OCI-M2 (cell line): ENCODE data around the gene DLGAP3.
"Not testable (repeated sequence)": the region's sequence is repeated elsewhere in the genome, so short reads cannot be mapped to it uniquely, and the experiment has no call there.

ENCODE experiments used
- DNase-seq: peaks from one replicate; lab custom pipeline; 2025; ENCODE audit not compliant: unreplicated experiment; lab: John Stamatoyannopoulos, UW

Gene DLGAP3

GRCh38 chr1:34929497-34929852 lies at the start of gene DLGAP3:
Gene DLGAP3, minus strand, starts transcription at chr1:34929650. Its CDS starts 24,267 bp downstream, at chr1:34905383.
- DNase-seq = no peak

GRCh38 chr1:34978921-34979320 lies 49.5 kb upstream of the DLGAP3 start:
- no peak for DNase-seq

- DNase-seq = no peak
These were observed 48.4 kb upstream of the DLGAP3 start for GRCh38 chr1:34977858-34978257.

- no peak for DNase-seq
These were observed 47.7 kb upstream of the DLGAP3 start for GRCh38 chr1:34977210-34977471.

GRCh38 chr1:34976384-34977209 lies 47.1 kb upstream of the DLGAP3 start:
- DNase-seq = no peak

- DNase-seq = no peak
These were observed 46.3 kb upstream of the DLGAP3 start for GRCh38 chr1:34975771-34976170.

GRCh38 chr1:34975338-34975737 lies 45.9 kb upstream of the DLGAP3 start:
- DNase-seq = no peak

GRCh38 chr1:34974626-34975025 lies 45.2 kb upstream of the DLGAP3 start:
- no peak for DNase-seq

GRCh38 chr1:34973326-34973725 lies 43.9 kb upstream of the DLGAP3 start:
- DNase-seq = no peak

- DNase-seq = no peak
These were observed 41.4 kb upstream of the DLGAP3 start for GRCh38 chr1:34970829-34971228.

GRCh38 chr1:34970220-34970735 lies 40.8 kb upstream of the DLGAP3 start:
- DNase-seq = no peak

- not testable (repeated sequence) for DNase-seq
These were observed 38.8 kb upstream of the DLGAP3 start for GRCh38 chr1:34968297-34968696.

- not testable (repeated sequence) for DNase-seq
These were observed 38.2 kb upstream of the DLGAP3 start for GRCh38 chr1:34967672-34968071.

- no peak for DNase-seq
These were observed 36.1 kb upstream of the DLGAP3 start for GRCh38 chr1:34965597-34965996.

- no peak for DNase-seq
These were observed 21.0 kb upstream of the DLGAP3 start for GRCh38 chr1:34950428-34950827.

GRCh38 chr1:34948739-34949138 lies 19.3 kb upstream of the DLGAP3 start:
- not testable (repeated sequence) for DNase-seq

- not testable (repeated sequence) for DNase-seq
These were observed 18.3 kb upstream of the DLGAP3 start for GRCh38 chr1:34947641-34948314.

- no peak for DNase-seq
These were observed 16.8 kb upstream of the DLGAP3 start for GRCh38 chr1:34946211-34946610.

- not testable (repeated sequence) for DNase-seq
These were observed 12.3 kb upstream of the DLGAP3 start for GRCh38 chr1:34941798-34942197.

GRCh38 chr1:34930702-34931071 lies 1.2 kb upstream of the DLGAP3 start:
- DNase-seq = no peak

GRCh38 chr1:34929853-34930701 lies 627 bp upstream of the DLGAP3 start:
- DNase-seq = no peak
